Mesenchymal stem cell (in vitro differentiated cells and primary cell): ENCODE data around the gene ACOT7.

Experiments used
- DNase-seq: peaks from one replicate; pipeline ENCODE4 v3.0.0-alpha.2; 2013
- H2AFZ ChIP-seq: one replicate; pipeline ENCODE4 v1.6.1; 2013; ENCODE audit warnings: low read depth, mild to moderate bottlenecking, control low read depth, inconsistent platforms, low read length, moderate library complexity
- H2AK5ac ChIP-seq: 2 replicates; pipeline ENCODE4 v1.6.1; 2013; ENCODE audit warnings: low read length, moderate library complexity, mild to moderate bottlenecking, inconsistent platforms; ENCODE audit not compliant: severe bottlenecking
- H2BK120ac ChIP-seq: one replicate; pipeline ENCODE4 v1.6.1; 2013; ENCODE audit warnings: low read depth, mild to moderate bottlenecking, inconsistent platforms, low read length, moderate library complexity
- H2BK12ac ChIP-seq, 2 experiments: one replicate each; pipeline ENCODE4 v1.6.1; 2013; ENCODE audit warnings: inconsistent platforms in 2 of 2, low read length in 2 of 2, mild to moderate bottlenecking in 2 of 2, moderate library complexity in 2 of 2, control low read depth in 1 of 2
- H2BK15ac ChIP-seq: one replicate; pipeline ENCODE4 v1.6.1; 2013; ENCODE audit warnings: mild to moderate bottlenecking, low read depth, inconsistent platforms; ENCODE audit not compliant: poor library complexity, severe bottlenecking
- H2BK5ac ChIP-seq: 2 replicates; pipeline ENCODE4 v1.6.1; 2013; ENCODE audit warnings: low read depth, mild to moderate bottlenecking, low read length, control low read depth, inconsistent platforms; ENCODE audit not compliant: poor library complexity, severe bottlenecking
- H3K14ac ChIP-seq, 2 experiments: one replicate each; pipeline ENCODE4 v1.6.1; 2013; ENCODE audit warnings: inconsistent platforms in 2 of 2, low read length in 2 of 2, control low read depth in 1 of 2, mild to moderate bottlenecking in 1 of 2, moderate library complexity in 1 of 2
- H3K18ac ChIP-seq, 2 experiments: one replicate each; pipeline ENCODE4 v1.6.1; 2013; ENCODE audit warnings: inconsistent platforms in 2 of 2, low read length in 2 of 2, control low read depth in 1 of 2, low read depth in 1 of 2, mild to moderate bottlenecking in 1 of 2
- H3K23ac ChIP-seq, 2 experiments: one replicate each; pipeline ENCODE4 v1.6.1; 2013; ENCODE audit warnings: inconsistent platforms in 2 of 2, low read length in 2 of 2, mild to moderate bottlenecking in 2 of 2, moderate library complexity in 2 of 2, control low read depth in 1 of 2
- H3K27ac ChIP-seq: 2 replicates; pipeline ENCODE4 v1.5.1; 2013; ENCODE audit warnings: mild to moderate bottlenecking, moderate library complexity, low read length, control low read depth, inconsistent platforms; ENCODE audit not compliant: poor library complexity, severe bottlenecking
- H3K27me3 ChIP-seq, 2 experiments: 2 replicates each; pipeline versions ENCODE4 v1.6.1 to v1.7.0; 2013; ENCODE audit warnings: low read length in 2 of 2, mild to moderate bottlenecking in 2 of 2, moderate library complexity in 2 of 2, control low read depth in 1 of 2, inconsistent platforms in 1 of 2; ENCODE audit not compliant: control insufficient read depth in 1 of 2, insufficient read depth in 1 of 2
- H3K36me3 ChIP-seq, 2 experiments: 2 replicates each; pipeline versions ENCODE4 v1.6.1 to v1.7.0; 2013; ENCODE audit warnings: low read length in 2 of 2, control low read depth in 1 of 2, inconsistent platforms in 1 of 2, low read depth in 1 of 2, mild to moderate bottlenecking in 1 of 2; ENCODE audit not compliant: insufficient read depth in 2 of 2, control insufficient read depth in 1 of 2
- H3K4ac ChIP-seq, 2 experiments: one replicate each; pipeline ENCODE4 v1.6.1; 2013; ENCODE audit warnings: inconsistent platforms in 2 of 2, low read length in 2 of 2, mild to moderate bottlenecking in 2 of 2, moderate library complexity in 2 of 2, control low read depth in 1 of 2, low read depth in 1 of 2
- H3K4me1 ChIP-seq: 2 replicates; pipeline ENCODE4 v1.6.1; 2013; ENCODE audit warnings: low read depth, low read length, control low read depth; ENCODE audit not compliant: control insufficient read depth, insufficient read depth
- H3K4me2 ChIP-seq: 2 replicates; pipeline ENCODE4 v1.6.1; 2013; ENCODE audit warnings: low read length, mild to moderate bottlenecking, inconsistent platforms; ENCODE audit not compliant: poor library complexity, severe bottlenecking
- H3K4me3 ChIP-seq, 2 experiments: 2 replicates each; pipeline versions ENCODE4 v1.5.1 to v1.7.0; 2013; ENCODE audit warnings: low read length in 2 of 2, mild to moderate bottlenecking in 2 of 2, control low read depth in 1 of 2, low read depth in 1 of 2; ENCODE audit not compliant: insufficient read depth in 1 of 2
- H3K79me1 ChIP-seq: replicated peaks from 2 replicates; pipeline ENCODE4 v1.6.1; 2013; ENCODE audit warnings: mild to moderate bottlenecking, control low read depth, low read length, inconsistent platforms; ENCODE audit not compliant: poor library complexity, severe bottlenecking
- H3K9ac ChIP-seq: 2 replicates; pipeline ENCODE4 v1.7.0; 2013; ENCODE audit warnings: mild to moderate bottlenecking, low read length, moderate library complexity
- H3K9me3 ChIP-seq: 2 replicates; pipeline ENCODE4 v1.7.0; 2013; ENCODE audit warnings: mild to moderate bottlenecking, low read length; ENCODE audit not compliant: control insufficient read depth
- H4K8ac ChIP-seq: one replicate; pipeline ENCODE4 v1.6.1; 2013; ENCODE audit warnings: inconsistent platforms, mild to moderate bottlenecking, low read length, moderate library complexity
- H4K91ac ChIP-seq: one replicate; pipeline ENCODE4 v1.6.1; 2013; ENCODE audit warnings: mild to moderate bottlenecking, low read length, inconsistent platforms
- WGBS: methylation state at CpG from one replicate; pipeline ENCODE4 v1.1.7; 2013; ENCODE audit warnings: mixed read lengths; 5-methylcytosine and 5-hydroxymethylcytosine counted together

ACOT7 gene

DNA sequence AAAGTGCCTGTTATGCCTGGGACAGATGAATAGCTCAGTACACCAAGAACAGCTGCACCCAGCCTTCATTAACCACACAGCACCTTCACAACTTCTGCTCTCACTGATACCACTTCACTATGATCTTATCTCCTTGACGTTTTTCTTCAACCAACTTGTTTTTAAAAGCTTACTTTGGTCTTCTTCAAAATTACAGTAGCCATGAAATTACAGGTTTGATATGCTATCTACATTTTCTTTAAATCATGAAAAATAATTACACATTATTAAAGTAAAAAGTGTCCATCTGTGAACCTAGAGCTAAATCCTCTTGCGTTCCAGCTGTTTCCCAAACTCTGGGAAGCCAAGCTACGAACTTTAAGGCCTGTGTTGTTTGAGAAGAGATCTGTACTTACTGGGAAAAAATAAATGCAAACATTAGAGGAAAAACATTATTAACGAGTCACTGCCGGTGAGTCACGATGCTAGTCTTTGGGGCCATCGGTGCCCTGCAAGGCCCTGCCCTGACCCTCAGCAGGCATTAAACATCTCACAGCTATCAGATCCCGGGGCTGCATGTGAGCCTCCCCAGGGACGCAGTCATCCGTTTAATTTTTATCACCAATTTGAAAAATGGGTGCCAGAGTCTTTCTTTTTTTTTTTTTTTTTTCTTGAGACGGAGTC is 76.3 kb downstream of the ACOT7 start:
- no peak overlapping the region for H3K4me2 ChIP-seq
- no peak overlapping the region for H2BK12ac ChIP-seq
- H3K9me3 ChIP-seq, result no peaks in the 10 kb centered on the region
- peaks cover 5% of the 10 kb centered on the region for H3K4me1 ChIP-seq
- H2BK15ac ChIP-seq, result no peak overlapping the region
- peaks cover 7% of the 10 kb centered on the region for H3K79me1 ChIP-seq
- H3K36me3 ChIP-seq, result peaks cover 8 to 47% of the 10 kb centered on the region in 2 experiments
- peak; percentile 63 for DNase-seq
- no peak overlapping the region for H2AFZ ChIP-seq
- H4K8ac ChIP-seq, result no peak overlapping the region
- H3K18ac ChIP-seq, result no peak overlapping the region
- H3K23ac ChIP-seq, result no peak overlapping the region
- H2BK5ac ChIP-seq, result no peak overlapping the region
- H3K9ac ChIP-seq, result peak overlapping the region; percentile 13
- no peak overlapping the region for H3K27ac ChIP-seq
- H3K4me3 ChIP-seq, result no peak overlapping the region
- H3K4ac ChIP-seq, result no peak overlapping the region
- H3K27me3 ChIP-seq, result no peaks in the 10 kb centered on the region
- no peak overlapping the region for H2AK5ac ChIP-seq
- WGBS, result 29% methylated on average over 10 of the region's 11 CpGs
- H4K91ac ChIP-seq, result no peak overlapping the region
- H2BK120ac ChIP-seq, result no peak overlapping the region
- no peak overlapping the region for H3K14ac ChIP-seq

DNA sequence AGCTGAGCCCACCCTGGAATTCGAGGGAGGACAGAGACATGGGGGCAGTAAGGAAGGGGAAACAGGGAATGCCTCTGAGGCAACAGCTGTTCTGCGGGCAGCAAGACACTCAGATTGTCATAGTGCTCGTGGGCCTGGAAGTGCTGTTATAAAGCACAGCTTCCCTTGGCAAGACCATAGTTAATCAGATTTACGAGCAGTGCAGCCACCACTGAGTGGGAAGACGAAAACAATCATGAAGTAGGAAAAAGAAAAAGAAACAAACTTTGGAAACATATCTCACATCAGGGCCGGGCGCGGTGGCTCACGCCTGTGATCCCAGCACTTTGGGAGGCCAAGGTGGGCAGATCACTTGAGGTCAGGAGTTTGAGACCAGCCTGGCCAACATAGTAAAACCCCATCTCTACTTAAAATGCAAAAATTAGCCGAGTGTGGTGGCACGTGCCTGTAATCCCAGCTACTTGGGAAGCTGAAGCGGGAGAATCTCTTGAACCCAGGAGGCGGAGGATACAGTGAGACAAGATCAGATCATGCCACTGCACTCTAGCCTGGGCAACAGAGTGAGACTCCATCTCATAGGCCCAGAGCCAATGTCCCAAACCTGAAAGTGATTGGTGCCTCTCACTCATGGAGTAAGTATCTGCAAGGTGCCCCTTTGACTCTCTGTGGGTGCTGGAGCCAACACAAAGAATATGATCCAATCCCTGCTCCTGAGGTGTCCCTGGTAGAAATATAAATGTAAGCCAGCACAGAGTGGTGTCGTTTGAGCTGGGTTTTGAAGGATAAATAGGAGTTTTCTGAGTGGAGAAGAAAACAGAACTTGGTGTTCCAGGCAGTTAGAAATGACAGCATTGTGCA is 77.1 kb downstream of the ACOT7 start:
- Histone ChIP-seq H3K18ac (no peak overlapping the region), H3K27ac (no peak overlapping the region), H3K23ac (peak overlapping the region in 1 of 2 experiments; percentile 43), H3K4me2 (no peak overlapping the region), H4K91ac (no peak overlapping the region), H2BK5ac (no peak overlapping the region), H2BK15ac (no peak overlapping the region), H3K4me1 (peaks cover 5% of the 10 kb centered on the region), H3K36me3 (peaks cover 8 to 47% of the 10 kb centered on the region in 2 experiments), H3K14ac (peak overlapping the region in 1 of 2 experiments; percentile 56), H3K9ac (no peak overlapping the region), H2BK120ac (no peak overlapping the region), H3K27me3 (no peaks in the 10 kb centered on the region), H3K79me1 (peaks cover 7% of the 10 kb centered on the region), H3K9me3 (no peaks in the 10 kb centered on the region), H2AFZ (peak overlapping the region; percentile 20), H3K4me3 (no peak overlapping the region), H2AK5ac (no peak overlapping the region), H2BK12ac (peak overlapping the region in 1 of 2 experiments; percentile 42), H3K4ac (no peak overlapping the region), H4K8ac (no peak overlapping the region)
- WGBS, result 84% methylated on average over 14 of the region's 14 CpGs
- peak; percentile 9 for DNase-seq

DNA sequence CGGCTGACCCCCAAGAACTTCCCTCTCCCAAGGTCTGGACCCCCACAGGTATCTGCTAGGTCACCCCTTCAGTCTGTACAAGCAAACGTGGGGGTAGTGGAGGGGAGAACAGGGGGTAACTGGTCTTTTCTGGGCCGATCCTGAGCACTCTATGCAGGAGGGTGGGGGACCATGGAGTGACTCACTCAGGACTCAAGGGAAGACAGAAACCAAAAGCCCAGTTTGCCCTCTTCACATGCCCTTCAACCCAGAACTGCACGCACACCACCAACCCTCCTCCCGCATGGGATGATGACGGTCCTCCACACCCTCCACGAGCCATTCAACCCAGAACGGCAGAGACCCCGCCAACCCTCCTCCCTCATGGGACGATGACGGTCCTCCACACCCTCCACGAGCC is 79.1 kb downstream of the ACOT7 start:
- H3K4ac ChIP-seq, result no peak overlapping the region
- H3K14ac ChIP-seq, result no peak overlapping the region
- DNase-seq, result no peak
- H2AFZ ChIP-seq, result no peak overlapping the region
- no peaks in the 10 kb centered on the region for H3K9me3 ChIP-seq
- peaks cover 6 to 42% of the 10 kb centered on the region in 2 experiments for H3K36me3 ChIP-seq
- H4K8ac ChIP-seq, result no peak overlapping the region
- H2BK15ac ChIP-seq, result no peak overlapping the region
- no peak overlapping the region for H2BK120ac ChIP-seq
- WGBS, result 97% methylated on average over 11 of the region's 12 CpGs
- H3K9ac ChIP-seq, result no peak overlapping the region
- no peak overlapping the region for H3K4me2 ChIP-seq
- H3K4me1 ChIP-seq, result peaks cover 5% of the 10 kb centered on the region
- H3K18ac ChIP-seq, result no peak overlapping the region
- H3K27ac ChIP-seq, result no peak overlapping the region
- H2BK12ac ChIP-seq, result no peak overlapping the region
- no peak overlapping the region for H2AK5ac ChIP-seq
- H3K4me3 ChIP-seq, result no peak overlapping the region
- no peak overlapping the region for H4K91ac ChIP-seq
- no peak overlapping the region for H3K23ac ChIP-seq
- no peaks in the 10 kb centered on the region for H3K27me3 ChIP-seq
- H3K79me1 ChIP-seq, result peaks cover 8% of the 10 kb centered on the region
- no peak overlapping the region for H2BK5ac ChIP-seq
